Medulla oblongata (tissue), 1 donor: Measurements from ENCODE around the gene DCTN3.
A peak's percentile ranks its signal among the peaks of the same experiment; 100 is the strongest.

Source experiments
- DNase-seq: peaks from one replicate; pipeline ENCODE4 v3.0.0-alpha.2; 2015; ENCODE audit errors: extremely low spot score

The DCTN3 gene

GRCh38 chr9:34623374-34624235 is 3.3 kb upstream of the DCTN3 start:
- DNase-seq, result no peak

- no peak for DNase-seq
These were observed 5.2 kb downstream of the DCTN3 start for GRCh38 chr9:34615132-34615531.

GRCh38 chr9:34612788-34613390 is 7.4 kb downstream of the DCTN3 start:
- DNase-seq, result peak; percentile 94

GRCh38 chr9:34611811-34612787 is 8.2 kb downstream of the DCTN3 start, which contains the start of gene RPP25L:
RPP25L (minus strand) TSS chr9:34612097; CDS start chr9:34611296, 801 bp downstream.
- peak; percentile 94 for DNase-seq

- peak; percentile 18 for DNase-seq
These were observed 9.0 kb downstream of the DCTN3 start for GRCh38 chr9:34611251-34611810.

- DNase-seq, result no peak
These were observed 9.7 kb downstream of the DCTN3 start for GRCh38 chr9:34610434-34611206.

GRCh38 chr9:34607331-34607730 is 13.0 kb downstream of the DCTN3 start:
- DNase-seq, result no peak

GRCh38 chr9:34606905-34607304 is 13.4 kb downstream of the DCTN3 start:
- no peak for DNase-seq

GRCh38 chr9:34606190-34606589 is 14.1 kb downstream of the DCTN3 start:
- no peak for DNase-seq

- peak; percentile 92 for DNase-seq
These were observed 16.6 kb downstream of the DCTN3 start for GRCh38 chr9:34603610-34604231.

- no peak for DNase-seq
These were observed 18.2 kb downstream of the DCTN3 start for GRCh38 chr9:34601937-34602573.

GRCh38 chr9:34600908-34601307 is 19.4 kb downstream of the DCTN3 start:
- no peak for DNase-seq

GRCh38 chr9:34599546-34599945 is 20.7 kb downstream of the DCTN3 start:
- no peak for DNase-seq

GRCh38 chr9:34594177-34594576 is 26.1 kb downstream of the DCTN3 start:
- no peak for DNase-seq

- DNase-seq, result peak; percentile 76
These were observed 27.2 kb downstream of the DCTN3 start for GRCh38 chr9:34592895-34593601.

GRCh38 chr9:34591917-34592866 is 28.1 kb downstream of the DCTN3 start:
- DNase-seq, result peak; percentile 30

GRCh38 chr9:34591248-34591916 is 28.9 kb downstream of the DCTN3 start:
- peak; percentile 86 for DNase-seq
